IMR-90 (cell line): ENCODE results near the gene MARS1. TPM values are rescaled to one million over a fixed set of nuclear protein-coding genes. Genes with fewer than 3 reads are reported as not detected.
A peak's percentile ranks its signal among the peaks of the same experiment; 100 is the strongest.

ENCODE experiments used
- ATAC-seq: fragments of 200-7000 bp; cut with Tn5 transposase; 2 replicates; pipeline ENCODE4 v1.9.1; 2020; ENCODE audit warnings: low read depth, mild to moderate bottlenecking, moderate library complexity
- BruUV-seq: library from RNA; stranded (reverse); fragments of 400-500 nt; replicated peaks from 2 replicates; lab custom pipeline; 2021; lab: Mats Ljungman, UMichigan
- CTCF ChIA-PET: fragments of 300-600 bp; formaldehyde crosslinking; extraction: SDS; loops from one replicate; lab custom pipeline; 2021; ENCODE audit warnings: antibody characterized with exemption; lab: Yijun Ruan, JAX
- POLR2A ChIA-PET: fragments of 300-600 bp; sonication (Branson Sonifier 250); formaldehyde crosslinking; loops from one replicate; lab custom pipeline; 2022; ENCODE audit warnings: antibody characterized with exemption; ENCODE audit not compliant: unreplicated experiment; lab: Charles Lee
- DNase-seq: peaks from one replicate; pipeline ENCODE4 v3.0.0; 2013
- H2AFZ ChIP-seq: replicated peaks from 2 replicates; pipeline ENCODE3; 2013; ENCODE audit warnings: low read length, mild to moderate bottlenecking; ENCODE audit not compliant: poor library complexity
- H2AK5ac ChIP-seq: 2 replicates; pipeline ENCODE4 v1.6.1; 2013; ENCODE audit warnings: low read depth, low read length, inconsistent platforms
- H2AK9ac ChIP-seq: replicated peaks from 2 replicates; pipeline ENCODE3; 2013; ENCODE audit warnings: mild to moderate bottlenecking, low read depth, low read length, moderate library complexity; ENCODE audit not compliant: poor library complexity
- H2BK120ac ChIP-seq: 2 replicates; pipeline ENCODE4 v1.6.1; 2013; ENCODE audit warnings: low read depth, low read length, inconsistent platforms
- H2BK15ac ChIP-seq: 3 replicates; pipeline ENCODE4 v1.6.1; 2013; ENCODE audit warnings: low read depth, low read length, inconsistent platforms
- H2BK20ac ChIP-seq: 2 replicates; pipeline ENCODE4 v1.6.1; 2013; ENCODE audit warnings: low read depth, mild to moderate bottlenecking, inconsistent platforms, low read length, moderate library complexity
- H2BK5ac ChIP-seq: 2 replicates; pipeline ENCODE4 v1.6.1; 2013; ENCODE audit warnings: mild to moderate bottlenecking, low read depth, low read length, inconsistent platforms; ENCODE audit not compliant: poor library complexity, severe bottlenecking
- H3K14ac ChIP-seq: replicated peaks from 2 replicates; pipeline ENCODE4 v1.6.1; 2013; ENCODE audit warnings: low read depth, low read length, inconsistent platforms
- H3K18ac ChIP-seq: 2 replicates; pipeline ENCODE4 v1.6.1; 2013; ENCODE audit warnings: low read depth, low read length, control low read depth
- H3K23ac ChIP-seq: 2 replicates; pipeline ENCODE4 v1.6.1; 2013; ENCODE audit warnings: low read depth, low read length, inconsistent platforms
- H3K27ac ChIP-seq: 2 replicates; pipeline ENCODE4 v1.5.1; 2013; ENCODE audit warnings: mild to moderate bottlenecking, control low read depth, low read length; ENCODE audit not compliant: insufficient read depth
- H3K27me3 ChIP-seq: 2 replicates; pipeline ENCODE4 v1.6.1; 2013; ENCODE audit warnings: low read length; ENCODE audit not compliant: control insufficient read depth, insufficient read depth
- H3K36me3 ChIP-seq: 2 replicates; pipeline ENCODE4 v1.6.1; 2013; ENCODE audit warnings: low read length, mixed read lengths; ENCODE audit not compliant: control insufficient read depth, insufficient read depth
- H3K4ac ChIP-seq: 2 replicates; pipeline ENCODE4 v1.6.1; 2013; ENCODE audit warnings: low read depth, low read length, inconsistent platforms
- H3K4me1 ChIP-seq: 2 replicates; pipeline ENCODE4 v1.6.1; 2013; ENCODE audit warnings: low read length, mixed read lengths; ENCODE audit not compliant: control insufficient read depth, insufficient read depth
- H3K4me2 ChIP-seq: 2 replicates; pipeline ENCODE4 v1.6.1; 2013; ENCODE audit warnings: low read depth, mild to moderate bottlenecking, control low read depth, low read length, moderate library complexity
- H3K4me3 ChIP-seq: 2 replicates; pipeline ENCODE4 v1.5.1; 2013; ENCODE audit warnings: low read depth, mild to moderate bottlenecking, control low read depth, low read length, moderate library complexity; ENCODE audit not compliant: insufficient read depth
- H3K56ac ChIP-seq: 2 replicates; pipeline ENCODE4 v1.6.1; 2013; ENCODE audit warnings: low read length, inconsistent platforms; ENCODE audit not compliant: insufficient read depth; ENCODE audit errors: extremely low read depth
- H3K79me1 ChIP-seq, 2 experiments: 2 replicates each; pipeline ENCODE4 v1.6.1; 2013; ENCODE audit warnings: low read length in 2 of 2, inconsistent platforms in 1 of 2, low read depth in 1 of 2
- H3K9ac ChIP-seq: 2 replicates; pipeline ENCODE4 v1.6.1; 2013; ENCODE audit warnings: low read depth, low read length, control low read depth
- H3K9me1 ChIP-seq: 2 replicates; pipeline ENCODE4 v1.6.1; 2013; ENCODE audit warnings: low read length, inconsistent platforms; ENCODE audit not compliant: insufficient read depth
- H3K9me3 ChIP-seq: 2 replicates; pipeline ENCODE4 v1.6.1; 2013; ENCODE audit warnings: low read length; ENCODE audit not compliant: control insufficient read depth, insufficient read depth
- H4K20me1 ChIP-seq: 2 replicates; pipeline ENCODE4 v1.6.1; 2013; ENCODE audit warnings: low read length, inconsistent platforms; ENCODE audit not compliant: insufficient read depth
- H4K5ac ChIP-seq: 2 replicates; pipeline ENCODE4 v1.6.1; 2013; ENCODE audit warnings: mild to moderate bottlenecking, low read depth, low read length, control low read depth
- H4K8ac ChIP-seq, 2 experiments: 2 replicates each; pipeline ENCODE4 v1.6.1; 2013; ENCODE audit warnings: low read depth in 2 of 2, low read length in 2 of 2, control low read depth in 1 of 2, inconsistent platforms in 1 of 2
- H4K91ac ChIP-seq: 2 replicates; pipeline ENCODE4 v1.6.1; 2013; ENCODE audit warnings: low read depth, low read length, inconsistent platforms; ENCODE audit not compliant: insufficient read depth
- MAZ ChIP-seq: IDR thresholded peaks from 2 replicates; pipeline ENCODE4 v1.6.1; 2012; ENCODE audit warnings: low read depth, mild to moderate bottlenecking, low read length, improper control_type of control experiment, moderate library complexity, borderline replicate concordance
- MXI1 ChIP-seq: IDR thresholded peaks from 2 replicates; pipeline ENCODE4 v1.6.1; 2012; ENCODE audit warnings: low read depth, mild to moderate bottlenecking, low read length, moderate library complexity, borderline replicate concordance
- NFE2L2 ChIP-seq: fragments of 150-350 bp; IDR thresholded peaks from 2 replicates; pipeline ENCODE4 v1.6.1; 2016; ENCODE audit warnings: low read depth, mild to moderate bottlenecking, low read length
- RCOR1 ChIP-seq: IDR thresholded peaks from 2 replicates; pipeline ENCODE4 v1.6.1; 2012; ENCODE audit warnings: mild to moderate bottlenecking, low read length, improper control_type of control experiment; ENCODE audit not compliant: insufficient replicate concordance
- WGBS, 2 experiments: methylation state at CpG; one replicate each; pipeline versions ENCODE4 v1.1.5 to v1.1.7; 2013; ENCODE audit warnings: missing lambda C conversion rate in 2 of 2; ENCODE audit not compliant: insufficient read length in 1 of 2; ENCODE audit errors: extremely low coverage in 2 of 2; 5-methylcytosine and 5-hydroxymethylcytosine counted together
- dilution Hi-C: fragments of 300-500 bp; cut with HindIII; formaldehyde crosslinking; loops from one replicate; pipeline ENCODE4 v1.14.3; 2018; ENCODE audit warnings: low sequenced_read_pairs; ENCODE audit not compliant: unreplicated experiment
- in situ Hi-C: fragments of 300-500 bp; cut with MboI; formaldehyde crosslinking; loops from 3 replicates; pipeline ENCODE4 v1.14.3; 2019; ENCODE audit warnings: low sequenced_read_pairs, inconsistent platforms, mixed read lengths
- intact Hi-C: fragments of 100-400 bp; cut with micrococcal nuclease; formaldehyde crosslinking; loops from 2 replicates; pipeline ENCODE4 v1.10.0; 2022
- polyA plus RNA-seq, 3 experiments: library from polyadenylated mRNA; depleted of rRNA; stranded (reverse); fragments of >200 nt; gene quantifications; 2 replicates each; pipeline ENCODE4 v1.2.3, GENCODE V29; 2012; ENCODE audit warnings: low replicate concordance in 1 of 3
- total RNA-seq: library from RNA; depleted of rRNA; stranded (reverse); fragments of >200 nt; gene quantifications from 2 replicates; pipeline ENCODE4 v1.2.3, GENCODE V29; 2012
- TF ChIP-seq, protein P1 (sequence below): fragments of 150-350 bp; IDR thresholded peaks from 2 replicates; pipeline ENCODE4 v1.6.1; 2016; ENCODE audit warnings: low read depth, mild to moderate bottlenecking, low read length, moderate library complexity, borderline replicate concordance
- TF ChIP-seq, protein P2 (sequence below): fragments of 150-350 bp; IDR thresholded peaks from 2 replicates; pipeline ENCODE4 v1.6.1; 2017; ENCODE audit warnings: mild to moderate bottlenecking, antibody characterized with exemption, low read length, low read depth
- TF ChIP-seq, protein P3 (sequence below): conservative IDR thresholded peaks from 2 replicates; pipeline ENCODE4 v1.5.1; 2012; ENCODE audit warnings: mild to moderate bottlenecking, low read depth, low read length, improper control_type of control experiment

MARS1 gene
- total and polyA plus RNA-seq, 2 of the 4 experiments (the other 2 are of a cell fraction): 156 to 164 TPM

DNA sequence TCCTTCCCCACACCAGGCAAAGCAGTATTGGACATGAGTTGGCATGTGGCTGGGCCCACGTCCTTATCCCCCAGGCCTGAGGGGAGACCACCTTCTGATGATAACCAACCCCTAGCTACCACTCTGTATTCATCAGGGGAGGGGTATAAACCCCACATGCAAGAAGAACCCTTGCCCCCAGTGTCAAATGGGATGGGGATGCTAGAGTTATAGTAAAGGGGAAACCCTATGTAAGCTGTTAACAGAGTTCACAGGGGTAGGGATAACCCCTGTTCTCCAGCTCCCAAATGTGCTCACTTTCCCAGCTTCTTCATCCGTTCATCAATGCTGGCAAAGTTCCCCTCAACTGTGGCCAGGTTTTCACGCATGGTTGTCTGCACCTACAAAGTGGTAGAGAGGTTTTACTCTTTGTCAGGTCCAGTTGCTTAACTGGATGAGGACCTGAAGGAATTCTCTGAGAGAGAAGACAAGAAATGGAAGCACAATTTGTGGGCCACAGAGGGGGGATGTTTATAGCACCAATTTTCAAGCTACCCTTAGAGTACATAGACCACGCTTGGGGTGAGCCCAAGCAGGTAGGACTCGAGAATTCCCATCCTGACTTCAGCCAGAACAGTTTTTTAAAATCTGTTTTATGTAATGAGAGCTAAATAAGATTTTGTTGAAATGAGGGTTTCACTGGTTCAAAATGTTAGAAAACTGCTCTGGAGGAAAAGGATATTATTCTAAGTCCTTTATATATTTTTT is 42.7 kb downstream of the MARS1 start:
- no peak overlapping the region for H3K4ac ChIP-seq
- H4K20me1 ChIP-seq: peaks cover 4% of the 10 kb centered on the region
- TF ChIP-seq RCOR1 (no peak), MAZ (no peak), MXI1 (no peak), NFE2L2 (no peak)
- TF ChIP-seq, protein P1, sequence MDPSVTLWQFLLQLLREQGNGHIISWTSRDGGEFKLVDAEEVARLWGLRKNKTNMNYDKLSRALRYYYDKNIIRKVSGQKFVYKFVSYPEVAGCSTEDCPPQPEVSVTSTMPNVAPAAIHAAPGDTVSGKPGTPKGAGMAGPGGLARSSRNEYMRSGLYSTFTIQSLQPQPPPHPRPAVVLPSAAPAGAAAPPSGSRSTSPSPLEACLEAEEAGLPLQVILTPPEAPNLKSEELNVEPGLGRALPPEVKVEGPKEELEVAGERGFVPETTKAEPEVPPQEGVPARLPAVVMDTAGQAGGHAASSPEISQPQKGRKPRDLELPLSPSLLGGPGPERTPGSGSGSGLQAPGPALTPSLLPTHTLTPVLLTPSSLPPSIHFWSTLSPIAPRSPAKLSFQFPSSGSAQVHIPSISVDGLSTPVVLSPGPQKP: no peak
- TF ChIP-seq, protein P2, sequence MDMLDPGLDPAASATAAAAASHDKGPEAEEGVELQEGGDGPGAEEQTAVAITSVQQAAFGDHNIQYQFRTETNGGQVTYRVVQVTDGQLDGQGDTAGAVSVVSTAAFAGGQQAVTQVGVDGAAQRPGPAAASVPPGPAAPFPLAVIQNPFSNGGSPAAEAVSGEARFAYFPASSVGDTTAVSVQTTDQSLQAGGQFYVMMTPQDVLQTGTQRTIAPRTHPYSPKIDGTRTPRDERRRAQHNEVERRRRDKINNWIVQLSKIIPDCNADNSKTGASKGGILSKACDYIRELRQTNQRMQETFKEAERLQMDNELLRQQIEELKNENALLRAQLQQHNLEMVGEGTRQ: no peak
- TF ChIP-seq, protein P3, sequence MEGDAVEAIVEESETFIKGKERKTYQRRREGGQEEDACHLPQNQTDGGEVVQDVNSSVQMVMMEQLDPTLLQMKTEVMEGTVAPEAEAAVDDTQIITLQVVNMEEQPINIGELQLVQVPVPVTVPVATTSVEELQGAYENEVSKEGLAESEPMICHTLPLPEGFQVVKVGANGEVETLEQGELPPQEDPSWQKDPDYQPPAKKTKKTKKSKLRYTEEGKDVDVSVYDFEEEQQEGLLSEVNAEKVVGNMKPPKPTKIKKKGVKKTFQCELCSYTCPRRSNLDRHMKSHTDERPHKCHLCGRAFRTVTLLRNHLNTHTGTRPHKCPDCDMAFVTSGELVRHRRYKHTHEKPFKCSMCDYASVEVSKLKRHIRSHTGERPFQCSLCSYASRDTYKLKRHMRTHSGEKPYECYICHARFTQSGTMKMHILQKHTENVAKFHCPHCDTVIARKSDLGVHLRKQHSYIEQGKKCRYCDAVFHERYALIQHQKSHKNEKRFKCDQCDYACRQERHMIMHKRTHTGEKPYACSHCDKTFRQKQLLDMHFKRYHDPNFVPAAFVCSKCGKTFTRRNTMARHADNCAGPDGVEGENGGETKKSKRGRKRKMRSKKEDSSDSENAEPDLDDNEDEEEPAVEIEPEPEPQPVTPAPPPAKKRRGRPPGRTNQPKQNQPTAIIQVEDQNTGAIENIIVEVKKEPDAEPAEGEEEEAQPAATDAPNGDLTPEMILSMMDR: no peak
- H3K9ac ChIP-seq: no peak overlapping the region
- no peak overlapping the region for H3K18ac ChIP-seq
- no peak overlapping the region for H3K4me2 ChIP-seq
- no peaks in the 10 kb centered on the region for H3K4me1 ChIP-seq
- no peaks in the 10 kb centered on the region for H3K27me3 ChIP-seq
- intact Hi-C loops: no loop called here
- no peak overlapping the region for H3K14ac ChIP-seq
- H3K79me1 ChIP-seq: peaks cover 9 to 42% of the 10 kb centered on the region in 2 experiments
- no peak overlapping the region for H2BK20ac ChIP-seq
- no peak overlapping the region for H4K8ac ChIP-seq
- no peak for ATAC-seq
- CTCF ChIA-PET: no interaction called here
- no peak overlapping the region for H4K5ac ChIP-seq
- H2AFZ ChIP-seq: no peak overlapping the region
- dilution Hi-C loops: no loop called here
- H2BK5ac ChIP-seq: no peak overlapping the region
- no peak overlapping the region for H3K23ac ChIP-seq
- H3K27ac ChIP-seq: no peak overlapping the region
- no CpG with 5 or more reads among the region's 5 CpGs for WGBS, 2 experiments
- POLR2A ChIA-PET: no interaction called here
- no peak overlapping the region for H2AK5ac ChIP-seq
- no peak overlapping the region for H2BK120ac ChIP-seq
- in situ Hi-C loops: no loop called here
- no peak for DNase-seq
- TSS peak; percentile 86 for BruUV-seq
- no peak overlapping the region for H3K4me3 ChIP-seq
- peaks cover 86% of the 10 kb centered on the region for H3K36me3 ChIP-seq
- no peaks in the 10 kb centered on the region for H3K9me3 ChIP-seq
- H2AK9ac ChIP-seq: no peak overlapping the region
- no peak overlapping the region; the same call in 1 of the 2 replicates for H3K56ac ChIP-seq
- H4K91ac ChIP-seq: no peak overlapping the region
- no peak overlapping the region for H2BK15ac ChIP-seq
- peaks cover 1% of the 10 kb centered on the region; the same call in 1 of the 2 replicates for H3K9me1 ChIP-seq
